T-helper 9 cell (primary cell): ENCODE measurements around the gene MARCHF10.

Source experiments
- DNase-seq: peaks from one replicate; pipeline ENCODE4 v3.0.0-alpha.2; 2020

The MARCHF10 gene

GRCh38 chr17:62674841-62675240 lies 133.3 kb downstream of the MARCHF10 start:
- DNase-seq: no peak

GRCh38 chr17:62674363-62674739 lies 133.8 kb downstream of the MARCHF10 start:
- DNase-seq: no peak

GRCh38 chr17:62673614-62674362 lies 134.3 kb downstream of the MARCHF10 start:
- no peak for DNase-seq

GRCh38 chr17:62672957-62673356 lies 135.2 kb downstream of the MARCHF10 start:
- no peak for DNase-seq

DNA sequence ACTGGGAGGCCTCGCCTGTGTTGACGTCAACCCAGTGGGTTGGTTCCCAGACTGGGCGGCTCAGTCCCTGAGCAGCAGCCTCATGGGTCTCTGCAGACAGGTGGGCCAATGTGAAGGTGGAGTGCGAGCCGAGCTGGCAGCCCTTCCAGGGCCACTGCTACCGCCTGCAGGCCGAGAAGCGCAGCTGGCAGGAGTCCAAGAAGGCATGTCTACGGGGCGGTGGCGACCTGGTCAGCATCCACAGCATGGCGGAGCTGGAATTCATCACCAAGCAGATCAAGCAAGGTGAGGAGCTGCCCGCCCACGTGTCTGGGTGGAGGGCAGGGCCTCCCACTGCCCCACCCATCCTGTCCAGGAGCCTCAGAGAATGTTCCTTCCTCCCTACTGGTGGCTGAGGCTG lies 136.6 kb downstream of the MARCHF10 start:
- no peak for DNase-seq

DNA sequence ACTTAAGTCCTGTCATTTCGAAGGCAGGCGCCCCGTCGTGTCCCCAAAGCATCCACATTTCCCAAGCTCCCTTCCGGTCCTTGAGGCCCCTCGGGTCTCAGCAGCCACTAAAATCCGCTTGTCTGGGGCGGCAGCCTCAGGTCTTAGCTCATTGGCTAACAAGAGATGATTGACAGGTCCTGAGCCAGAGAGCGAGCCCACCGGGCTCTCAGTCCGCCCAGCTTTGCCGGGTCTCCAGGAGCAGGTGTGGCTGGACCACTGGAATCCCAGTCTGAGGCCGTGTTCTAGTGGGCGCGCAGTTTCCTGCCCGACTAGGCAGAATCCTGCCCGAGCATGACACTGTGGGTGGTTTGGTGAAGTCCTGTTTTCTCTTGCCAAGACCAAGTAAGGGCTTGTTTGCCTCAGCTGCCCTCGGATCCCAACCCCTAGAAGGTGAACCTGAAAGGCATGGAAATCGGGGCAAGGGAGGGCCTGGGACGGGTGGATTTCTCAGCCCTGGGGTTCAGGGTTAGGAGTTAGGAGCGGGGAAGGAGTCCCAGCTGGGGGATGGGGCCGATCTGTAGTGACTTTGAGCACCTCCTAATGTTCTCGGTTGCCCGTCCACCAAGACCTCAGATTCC lies 137.8 kb downstream of the MARCHF10 start:
- no peak for DNase-seq

DNA sequence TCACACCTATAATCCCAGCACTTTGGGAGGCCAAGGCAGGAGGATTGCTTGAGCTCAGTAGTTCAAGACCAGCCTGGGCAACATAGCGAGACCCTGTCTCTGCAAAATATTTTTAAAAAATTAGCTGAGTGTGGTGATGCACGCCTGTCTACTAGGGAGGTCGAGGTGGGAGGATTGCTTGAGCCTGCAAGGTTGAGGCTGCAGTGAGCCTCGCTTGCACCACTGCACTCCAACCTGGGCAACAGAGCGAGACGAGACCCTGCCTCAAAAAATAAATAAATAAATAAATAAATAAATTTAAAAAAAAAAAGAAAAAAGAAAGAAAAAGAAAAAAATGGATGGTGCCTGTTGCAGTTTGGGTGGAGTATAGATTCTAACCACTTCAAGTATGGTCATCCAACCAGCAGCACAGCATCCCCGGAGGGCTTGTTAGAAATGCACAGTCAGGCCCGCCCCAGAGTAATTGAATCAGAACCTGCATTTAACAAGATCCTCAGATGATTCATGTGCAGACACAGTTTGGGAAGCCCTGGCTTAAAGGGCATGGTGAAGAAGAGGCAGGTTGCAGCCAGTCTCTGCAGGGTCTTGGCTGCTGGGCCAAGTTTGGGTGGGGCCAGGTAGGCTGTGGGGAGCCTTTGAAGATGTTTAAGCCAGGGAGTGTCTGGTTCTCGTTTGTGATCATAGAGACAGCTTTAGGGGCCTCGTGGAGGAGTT lies 139.9 kb downstream of the MARCHF10 start:
- DNase-seq: no peak

DNA sequence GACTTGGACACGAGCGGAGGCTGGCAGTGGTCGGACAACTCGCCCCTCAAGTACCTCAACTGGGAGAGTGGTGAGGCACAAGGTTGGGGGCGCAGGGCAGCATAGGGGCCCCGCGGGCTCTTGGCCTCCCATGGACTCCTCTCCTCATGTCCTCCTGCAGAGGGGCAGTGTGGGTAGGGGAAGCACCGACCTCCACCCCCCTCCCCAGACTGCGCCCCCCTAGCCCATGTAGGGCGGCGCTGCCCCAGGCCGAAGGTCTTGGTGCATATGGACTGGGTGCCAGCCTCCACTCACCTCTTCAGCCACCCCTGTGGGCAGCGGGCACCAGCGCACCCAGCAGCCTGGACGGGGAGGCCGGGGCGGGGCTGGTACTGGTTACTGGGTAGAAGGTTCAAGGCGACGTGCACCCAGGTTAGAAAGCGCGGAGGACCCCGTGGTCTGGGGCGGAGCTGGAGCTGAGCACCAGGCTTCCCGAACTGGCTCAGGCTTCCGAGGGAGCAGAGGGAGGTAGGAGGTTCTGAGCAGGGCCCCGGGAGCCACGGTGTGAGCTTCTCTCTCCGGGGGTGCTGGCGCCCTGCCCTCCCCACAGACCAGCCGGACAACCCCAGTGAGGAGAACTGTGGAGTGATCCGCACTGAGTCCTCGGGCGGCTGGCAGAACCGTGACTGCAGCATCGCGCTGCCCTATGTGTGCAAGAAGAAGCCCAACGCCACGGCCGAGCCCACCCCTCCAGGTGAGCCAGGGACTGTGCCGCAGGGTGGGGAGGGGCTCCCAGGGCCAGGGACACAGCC lies 141.1 kb downstream of the MARCHF10 start:
- DNase-seq: no peak

DNA sequence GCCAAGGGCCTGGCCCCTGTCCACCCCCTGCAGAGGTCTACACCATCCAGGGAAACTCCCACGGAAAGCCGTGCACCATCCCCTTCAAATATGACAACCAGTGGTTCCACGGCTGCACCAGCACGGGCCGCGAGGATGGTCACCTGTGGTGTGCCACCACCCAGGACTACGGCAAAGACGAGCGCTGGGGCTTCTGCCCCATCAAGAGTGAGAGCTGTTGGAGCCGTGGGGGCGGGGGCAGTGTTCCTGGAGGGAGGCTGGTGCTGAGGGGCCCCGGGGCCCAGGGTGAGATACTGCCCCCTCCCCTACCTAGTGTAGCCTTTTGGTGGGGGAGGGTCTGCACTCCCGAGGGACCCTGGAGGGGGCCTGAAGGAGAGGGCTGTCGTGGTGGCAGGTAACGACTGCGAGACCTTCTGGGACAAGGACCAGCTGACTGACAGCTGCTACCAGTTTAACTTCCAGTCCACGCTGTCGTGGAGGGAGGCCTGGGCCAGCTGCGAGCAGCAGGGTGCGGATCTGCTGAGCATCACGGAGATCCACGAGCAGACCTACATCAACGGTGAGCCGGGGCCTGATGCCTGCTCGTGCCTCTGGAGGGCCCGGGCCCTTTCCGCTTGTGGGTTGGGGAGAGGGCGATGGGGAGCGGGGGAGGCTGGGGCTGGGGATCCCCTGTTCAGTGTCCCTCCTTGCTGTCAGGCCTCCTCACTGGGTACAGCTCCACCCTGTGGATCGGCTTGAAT lies 141.9 kb downstream of the MARCHF10 start:
- DNase-seq: no peak

- DNase-seq: no peak
Observed at GRCh38 chr17:62665599-62665998, 142.5 kb downstream of the MARCHF10 start.

GRCh38 chr17:62664336-62665120 lies 143.6 kb downstream of the MARCHF10 start:
- DNase-seq: no peak

- DNase-seq: no peak
Observed at GRCh38 chr17:62663304-62663703, 144.8 kb downstream of the MARCHF10 start.

DNA sequence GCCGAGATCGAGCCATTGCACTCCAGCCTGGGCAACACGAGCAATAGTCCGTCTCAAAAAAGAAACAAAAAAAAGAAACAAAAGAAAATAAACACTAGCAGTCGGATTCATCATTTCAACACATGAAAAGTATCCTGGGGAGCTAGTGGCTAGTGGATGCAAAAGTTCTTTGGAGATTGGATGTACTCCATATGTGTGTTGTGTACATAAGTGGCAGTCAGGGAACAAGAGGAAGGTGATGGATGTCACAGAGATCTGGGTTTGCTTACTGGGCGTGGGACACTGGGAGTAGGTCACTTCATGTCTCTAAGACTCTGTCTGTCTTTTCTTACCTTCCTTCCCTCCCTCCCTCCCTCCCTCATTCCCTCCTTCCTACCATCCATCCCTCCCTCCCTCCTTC lies 145.3 kb downstream of the MARCHF10 start:
- no peak for DNase-seq

GRCh38 chr17:62661337-62661736 lies 146.8 kb downstream of the MARCHF10 start:
- DNase-seq: no peak

DNA sequence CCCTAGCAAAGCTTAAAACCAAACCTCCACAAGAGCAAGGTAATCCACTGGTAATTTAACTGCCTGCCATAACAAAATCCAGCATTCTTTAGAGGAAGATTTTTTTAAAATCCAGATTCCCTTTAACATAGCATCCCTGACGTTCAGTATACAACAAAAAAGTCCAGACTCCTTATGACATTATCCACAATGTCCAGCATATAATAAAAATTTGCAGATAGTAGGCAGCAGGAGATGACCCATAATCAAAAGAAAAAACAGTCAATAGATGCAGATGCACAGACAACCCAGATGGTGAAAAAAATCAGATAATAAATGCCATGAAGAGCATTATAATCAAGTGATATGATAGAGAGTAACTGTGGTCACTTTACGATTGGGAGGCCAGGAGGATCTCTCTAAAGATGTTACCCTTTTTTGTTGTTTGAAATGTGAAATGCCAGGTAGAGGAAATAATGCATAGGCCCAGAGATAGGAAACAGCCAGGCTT lies 147.4 kb downstream of the MARCHF10 start:
- no peak for DNase-seq

GRCh38 chr17:62658136-62658920 lies 149.8 kb downstream of the MARCHF10 start:
- DNase-seq: no peak

DNA sequence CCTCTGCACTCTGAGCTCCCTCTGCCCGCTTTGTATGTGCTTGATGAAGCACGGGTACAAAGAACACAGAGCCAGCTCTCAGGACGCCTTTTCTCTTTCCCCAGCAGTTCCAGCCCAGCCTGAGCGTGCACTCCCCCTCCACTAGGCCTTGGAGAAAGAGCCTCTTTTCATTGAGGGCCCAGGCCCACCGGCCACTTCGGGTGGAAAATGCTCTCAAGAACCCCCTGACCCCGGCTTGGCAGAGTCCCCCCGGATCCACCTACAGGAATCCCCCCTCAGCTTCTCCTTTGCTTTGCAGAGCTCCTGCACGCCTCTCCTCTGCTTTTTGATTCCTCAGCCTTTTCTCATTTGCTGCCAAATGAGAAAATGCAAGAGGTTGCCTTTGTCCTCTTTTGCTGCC lies 150.4 kb downstream of the MARCHF10 start:
- no peak for DNase-seq

- DNase-seq: no peak
Observed at GRCh38 chr17:62657145-62657665, 150.9 kb downstream of the MARCHF10 start.

- DNase-seq: no peak
Observed at GRCh38 chr17:62656446-62656845, 151.7 kb downstream of the MARCHF10 start.

DNA sequence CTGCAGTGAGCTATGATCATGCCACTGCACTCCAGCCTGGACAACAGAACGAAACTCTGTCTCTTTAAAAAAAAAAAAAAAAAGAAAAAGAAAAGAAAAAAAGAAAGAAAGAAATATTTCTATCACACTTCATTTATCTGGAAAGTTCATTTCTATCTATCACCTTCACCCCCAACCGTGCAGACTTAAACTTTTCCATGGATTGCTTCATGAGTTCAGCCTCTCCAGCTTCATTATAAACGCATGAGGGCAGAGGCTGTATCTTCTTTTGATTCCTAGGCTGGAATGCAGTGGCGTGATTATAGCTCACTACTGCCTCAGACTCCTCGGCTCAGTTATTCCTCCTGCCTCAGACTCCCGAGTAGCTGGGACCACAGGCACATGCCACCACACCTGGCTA lies 152.5 kb downstream of the MARCHF10 start:
- DNase-seq: no peak
